Activated T-helper 17 cell treated with anti-CD3 and anti-CD28 coated beads, Interleukin-2, amount 50 U/mL, for 72 hours (primary cell): Measurements from ENCODE around the gene TOM1L2. TPM values are rescaled to one million over a fixed set of nuclear protein-coding genes. Genes with fewer than 3 reads are reported as not detected.

ENCODE experiments used
- ATAC-seq: fragments of 150-1000 bp; cut with Tn5 transposase; replicated peaks from 2 replicates; pipeline ENCODE4 v1.10.0; 2021; ENCODE audit warnings: mild to moderate bottlenecking, moderate library complexity
- H3K27ac Mint-ChIP-seq: one replicate; pipeline ENCODE4 v1.8.0; 2022; ENCODE audit warnings: mixed read lengths
- H3K27me3 Mint-ChIP-seq: one replicate; pipeline ENCODE4 v1.8.0; 2022; ENCODE audit warnings: mixed read lengths
- H3K36me3 Mint-ChIP-seq: one replicate; pipeline ENCODE4 v1.8.0; 2022; ENCODE audit warnings: low read depth, mild to moderate bottlenecking, mixed read lengths
- H3K4me1 Mint-ChIP-seq: one replicate; pipeline ENCODE4 v1.8.0; 2022; ENCODE audit warnings: mixed read lengths
- H3K4me3 Mint-ChIP-seq: one replicate; pipeline ENCODE4 v1.8.0; 2022; ENCODE audit warnings: mild to moderate bottlenecking, mixed read lengths
- H3K9me3 Mint-ChIP-seq: one replicate; pipeline ENCODE4 v1.8.0; 2022; ENCODE audit warnings: mixed read lengths
- total RNA-seq, 2 donors: library from RNA; stranded (reverse); gene quantifications; one replicate each; pipeline ENCODE4 v1.2.3, GENCODE V29; 2022

Gene TOM1L2
- total RNA-seq, 2 donors from 2014 or later, result 20.4 to 24.8 TPM

GRCh38 chr17:17840751-17841591 lies 131.2 kb downstream of the TOM1L2 start:
- Mint-ChIP-seq H3K9me3 (no peaks in the 10 kb centered on the region), H3K4me3 (peak overlapping the region; percentile 91), H3K27me3 (no peaks in the 10 kb centered on the region), H3K27ac (peak overlapping the region; percentile 76), H3K36me3 (peaks cover 2% of the 10 kb centered on the region), H3K4me1 (peaks cover 19% of the 10 kb centered on the region)
- no peak for ATAC-seq

- peaks cover 11% of the 10 kb centered on the region for H3K36me3 Mint-ChIP-seq
- H3K4me1 Mint-ChIP-seq, result peaks cover 20% of the 10 kb centered on the region
- no peaks in the 10 kb centered on the region for H3K9me3 Mint-ChIP-seq
- H3K27ac Mint-ChIP-seq, result peak overlapping the region; percentile 15
- peak; percentile 80 for ATAC-seq
- peak overlapping the region; percentile 91 for H3K4me3 Mint-ChIP-seq
- no peaks in the 10 kb centered on the region for H3K27me3 Mint-ChIP-seq
Observed at GRCh38 chr17:17839791-17840707, 132.2 kb downstream of the TOM1L2 start.

GRCh38 chr17:17837966-17838962 lies 133.9 kb downstream of the TOM1L2 start:
- Mint-ChIP-seq H3K27ac (no peak overlapping the region), H3K27me3 (no peaks in the 10 kb centered on the region), H3K36me3 (peaks cover 28% of the 10 kb centered on the region), H3K9me3 (no peaks in the 10 kb centered on the region), H3K4me3 (peak overlapping the region; percentile 91), H3K4me1 (peaks cover 27% of the 10 kb centered on the region)
- no peak for ATAC-seq

- Mint-ChIP-seq H3K36me3 (peaks cover 31% of the 10 kb centered on the region), H3K9me3 (no peaks in the 10 kb centered on the region), H3K27me3 (no peaks in the 10 kb centered on the region), H3K4me3 (peak overlapping the region; percentile 91), H3K27ac (peak overlapping the region; percentile 96), H3K4me1 (peaks cover 23% of the 10 kb centered on the region)
- ATAC-seq, result no peak
Observed at GRCh38 chr17:17837380-17837821, 134.8 kb downstream of the TOM1L2 start.

GRCh38 chr17:17836818-17837379 lies 135.3 kb downstream of the TOM1L2 start, which contains the start of gene SREBF1:
TSS of gene SREBF1 (minus strand) at chr17:17836986. CDS start at chr17:17836817, 169 bp downstream.
- Mint-ChIP-seq H3K4me1 (peaks cover 27% of the 10 kb centered on the region), H3K36me3 (peaks cover 36% of the 10 kb centered on the region), H3K27me3 (no peaks in the 10 kb centered on the region), H3K9me3 (no peaks in the 10 kb centered on the region), H3K27ac (peak within 1 kb of the TSS; percentile 96), H3K4me3 (peak within 1 kb of the TSS; percentile 91)
- peak; percentile 34 for ATAC-seq

- Mint-ChIP-seq H3K27ac (peak overlapping the region; percentile 96), H3K27me3 (no peaks in the 10 kb centered on the region), H3K4me3 (peak overlapping the region; percentile 91), H3K36me3 (peaks cover 36% of the 10 kb centered on the region), H3K4me1 (peaks cover 27% of the 10 kb centered on the region), H3K9me3 (no peaks in the 10 kb centered on the region)
- peak; percentile 78 for ATAC-seq
Observed at GRCh38 chr17:17836250-17836817, 135.9 kb downstream of the TOM1L2 start.

- H3K27ac Mint-ChIP-seq, result peak overlapping the region; percentile 85
- peaks cover 36% of the 10 kb centered on the region for H3K36me3 Mint-ChIP-seq
- no peaks in the 10 kb centered on the region for H3K9me3 Mint-ChIP-seq
Observed at GRCh38 chr17:17835415-17836249, 136.6 kb downstream of the TOM1L2 start.

GRCh38 chr17:17834974-17835373 lies 137.2 kb downstream of the TOM1L2 start:
- Mint-ChIP-seq H3K27me3 (no peaks in the 10 kb centered on the region), H3K9me3 (no peaks in the 10 kb centered on the region), H3K36me3 (peaks cover 36% of the 10 kb centered on the region), H3K4me1 (peaks cover 21% of the 10 kb centered on the region), H3K27ac (peak overlapping the region; percentile 85), H3K4me3 (peak overlapping the region; percentile 91)
- no peak for ATAC-seq

More at GRCh38 chr17:17835415-17836249, 136.6 kb downstream of the TOM1L2 start:
- Mint-ChIP-seq H3K4me3 (peak overlapping the region; percentile 91), H3K4me1 (peaks cover 21% of the 10 kb centered on the region), H3K27me3 (no peaks in the 10 kb centered on the region)
- ATAC-seq, result no peak

- Mint-ChIP-seq H3K4me1 (peaks cover 21% of the 10 kb centered on the region), H3K36me3 (peaks cover 36% of the 10 kb centered on the region), H3K4me3 (peak overlapping the region; percentile 91), H3K9me3 (no peaks in the 10 kb centered on the region), H3K27me3 (no peaks in the 10 kb centered on the region), H3K27ac (peak overlapping the region; percentile 85)
- ATAC-seq, result peak; percentile 0
Observed at GRCh38 chr17:17833658-17834357, 138.4 kb downstream of the TOM1L2 start.

- no peaks in the 10 kb centered on the region for H3K27me3 Mint-ChIP-seq
- H3K4me1 Mint-ChIP-seq, result peaks cover 17% of the 10 kb centered on the region
- H3K4me3 Mint-ChIP-seq, result no peak overlapping the region
- peaks cover 36% of the 10 kb centered on the region for H3K36me3 Mint-ChIP-seq
- no peak overlapping the region for H3K27ac Mint-ChIP-seq
- H3K9me3 Mint-ChIP-seq, result no peaks in the 10 kb centered on the region
- no peak for ATAC-seq
Observed at GRCh38 chr17:17832032-17832363, 140.2 kb downstream of the TOM1L2 start.

- Mint-ChIP-seq H3K9me3 (no peaks in the 10 kb centered on the region), H3K4me3 (no peak overlapping the region), H3K4me1 (peaks cover 23% of the 10 kb centered on the region), H3K27ac (no peak overlapping the region), H3K27me3 (no peaks in the 10 kb centered on the region), H3K36me3 (peaks cover 36% of the 10 kb centered on the region)
- ATAC-seq, result no peak
Observed at GRCh38 chr17:17831208-17832031, 140.8 kb downstream of the TOM1L2 start.
